Measurements from ENCODE around the gene KLK1. TPM values are rescaled to one million over a fixed set of nuclear protein-coding genes. Genes with fewer than 3 reads are reported as not detected.

The KLK1 gene
- polyA plus RNA-seq, 1 donor from 2014 or later = not detected

DNA sequence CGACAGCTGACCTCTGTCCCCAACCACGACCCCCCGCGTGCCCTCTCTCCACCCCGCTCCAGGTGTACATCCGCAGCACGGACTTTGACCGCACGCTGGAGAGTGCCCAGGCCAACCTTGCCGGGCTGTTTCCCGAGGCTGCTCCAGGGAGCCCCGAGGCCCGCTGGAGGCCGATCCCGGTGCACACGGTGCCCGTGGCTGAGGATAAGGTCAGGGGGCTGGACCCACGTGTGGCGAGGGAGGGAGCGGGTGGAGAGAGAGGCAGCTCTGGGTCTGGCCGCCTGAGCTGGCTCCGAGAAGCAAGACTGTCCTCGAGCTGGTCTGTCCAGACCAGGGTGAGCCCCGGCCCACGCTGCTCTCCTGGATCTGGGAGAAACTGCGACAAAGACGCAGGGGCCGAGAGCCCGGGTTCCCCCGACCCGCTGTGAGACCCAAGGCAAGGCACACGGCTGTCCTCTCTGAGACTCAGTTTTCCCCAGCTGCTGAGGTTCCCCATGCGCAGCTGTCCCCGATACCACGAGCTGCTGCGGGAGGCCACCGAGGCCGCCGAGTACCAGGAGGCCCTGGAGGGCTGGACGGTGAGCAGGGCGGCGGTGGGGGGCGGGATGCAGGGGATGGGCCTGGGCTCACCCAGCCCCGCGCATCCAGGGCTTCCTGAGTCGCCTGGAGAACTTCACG is 31.9 kb downstream of the KLK1 start:
- no peak for TF ChIP-seq EZH2 (IDR thresholded peaks at IDR 0.05; ENCODE audit: borderline replicate concordance, insufficient read depth, low read length, poor library complexity, severe bottlenecking)
- TF ChIP-seq MXI1 (conservative IDR thresholded peaks at IDR 0.05; ENCODE audit: poor library complexity, severe bottlenecking) = no peak

DNA sequence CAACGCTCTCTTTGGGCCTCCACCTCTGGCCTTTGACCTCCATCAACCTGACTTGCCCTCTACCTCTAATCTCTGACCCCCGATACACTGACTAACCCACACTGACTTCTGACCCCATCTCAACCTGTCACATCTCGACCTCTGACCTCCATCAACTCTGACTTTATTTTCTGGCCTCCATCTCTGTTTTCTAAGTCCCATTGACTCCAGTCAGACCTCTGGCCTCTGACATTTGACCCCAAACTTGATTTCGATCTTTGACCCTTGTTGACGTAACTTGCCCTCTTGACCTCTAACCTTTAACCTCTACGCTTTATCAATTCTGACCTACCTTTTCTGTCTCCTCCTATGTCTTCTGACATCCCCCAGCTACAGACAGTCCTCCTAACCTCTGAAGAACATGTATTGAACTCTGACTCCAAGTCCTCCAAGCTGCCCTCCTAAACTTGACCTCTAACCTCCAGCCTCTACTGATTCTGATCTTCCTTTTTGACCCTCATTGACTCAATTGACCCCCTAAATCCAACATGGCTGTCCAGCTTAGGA is 32.6 kb downstream of the KLK1 start:
- Histone ChIP-seq H3K9me2 (ENCODE audit: insufficient read depth, low read length) (no peaks in the 10 kb centered on the region), H3K27ac (ENCODE audit: low read length) (no peak overlapping the region), H3K27me3 (ENCODE audit: insufficient read depth, low read depth, low read length) (no peaks in the 10 kb centered on the region), H4K20me1 (ENCODE audit: insufficient read depth) (no peaks in the 10 kb centered on the region), H3K9me3 (ENCODE audit: low read length) (no peaks in the 10 kb centered on the region), H3K9ac (ENCODE audit: low read length) (no peak overlapping the region), H3K36me3 (ENCODE audit: insufficient read depth, low read length) (no peaks in the 10 kb centered on the region), H3K4me2 (ENCODE audit: low read length) (no peak overlapping the region), H2AFZ (ENCODE audit: low read depth, low read length) (no peak overlapping the region), H3F3A (ENCODE audit: insufficient read depth, low read length, poor library complexity, severe bottlenecking) (no peaks in the 10 kb centered on the region), H3K4me3 (ENCODE audit: low read length) (no peak overlapping the region), H3K79me2 (replicated peaks; ENCODE audit: insufficient read depth, low read length) (no peaks in the 10 kb centered on the region)
- TF ChIP-seq, protein P1, sequence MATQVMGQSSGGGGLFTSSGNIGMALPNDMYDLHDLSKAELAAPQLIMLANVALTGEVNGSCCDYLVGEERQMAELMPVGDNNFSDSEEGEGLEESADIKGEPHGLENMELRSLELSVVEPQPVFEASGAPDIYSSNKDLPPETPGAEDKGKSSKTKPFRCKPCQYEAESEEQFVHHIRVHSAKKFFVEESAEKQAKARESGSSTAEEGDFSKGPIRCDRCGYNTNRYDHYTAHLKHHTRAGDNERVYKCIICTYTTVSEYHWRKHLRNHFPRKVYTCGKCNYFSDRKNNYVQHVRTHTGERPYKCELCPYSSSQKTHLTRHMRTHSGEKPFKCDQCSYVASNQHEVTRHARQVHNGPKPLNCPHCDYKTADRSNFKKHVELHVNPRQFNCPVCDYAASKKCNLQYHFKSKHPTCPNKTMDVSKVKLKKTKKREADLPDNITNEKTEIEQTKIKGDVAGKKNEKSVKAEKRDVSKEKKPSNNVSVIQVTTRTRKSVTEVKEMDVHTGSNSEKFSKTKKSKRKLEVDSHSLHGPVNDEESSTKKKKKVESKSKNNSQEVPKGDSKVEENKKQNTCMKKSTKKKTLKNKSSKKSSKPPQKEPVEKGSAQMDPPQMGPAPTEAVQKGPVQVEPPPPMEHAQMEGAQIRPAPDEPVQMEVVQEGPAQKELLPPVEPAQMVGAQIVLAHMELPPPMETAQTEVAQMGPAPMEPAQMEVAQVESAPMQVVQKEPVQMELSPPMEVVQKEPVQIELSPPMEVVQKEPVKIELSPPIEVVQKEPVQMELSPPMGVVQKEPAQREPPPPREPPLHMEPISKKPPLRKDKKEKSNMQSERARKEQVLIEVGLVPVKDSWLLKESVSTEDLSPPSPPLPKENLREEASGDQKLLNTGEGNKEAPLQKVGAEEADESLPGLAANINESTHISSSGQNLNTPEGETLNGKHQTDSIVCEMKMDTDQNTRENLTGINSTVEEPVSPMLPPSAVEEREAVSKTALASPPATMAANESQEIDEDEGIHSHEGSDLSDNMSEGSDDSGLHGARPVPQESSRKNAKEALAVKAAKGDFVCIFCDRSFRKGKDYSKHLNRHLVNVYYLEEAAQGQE (IDR thresholded peaks at IDR 0.05; ENCODE audit: borderline replicate concordance) = no peak
- no peak for TF ChIP-seq EZH2 (IDR thresholded peaks at IDR 0.05; ENCODE audit: borderline replicate concordance, insufficient read depth, low read length, poor library complexity, severe bottlenecking)

More for the DNA sequence above, 31.9 kb downstream of the KLK1 start:
- Histone ChIP-seq H3K9me2 (ENCODE audit: insufficient read depth, low read length) (no peaks in the 10 kb centered on the region), H4K20me1 (ENCODE audit: insufficient read depth) (no peaks in the 10 kb centered on the region), H2AFZ (ENCODE audit: low read depth, low read length) (no peak overlapping the region), H3K9ac (ENCODE audit: low read length) (no peak overlapping the region), H3K36me3 (ENCODE audit: insufficient read depth, low read length) (no peaks in the 10 kb centered on the region), H3K27ac (ENCODE audit: low read length) (no peak overlapping the region), H3K79me2 (replicated peaks; ENCODE audit: insufficient read depth, low read length) (no peaks in the 10 kb centered on the region), H3K4me3 (ENCODE audit: low read length) (no peak overlapping the region), H3K9me3 (ENCODE audit: low read length) (no peaks in the 10 kb centered on the region), H3K4me2 (ENCODE audit: low read length) (no peak overlapping the region), H3K27me3 (ENCODE audit: insufficient read depth, low read depth, low read length) (no peaks in the 10 kb centered on the region), H3F3A (ENCODE audit: insufficient read depth, low read length, poor library complexity, severe bottlenecking) (no peaks in the 10 kb centered on the region)

DNA sequence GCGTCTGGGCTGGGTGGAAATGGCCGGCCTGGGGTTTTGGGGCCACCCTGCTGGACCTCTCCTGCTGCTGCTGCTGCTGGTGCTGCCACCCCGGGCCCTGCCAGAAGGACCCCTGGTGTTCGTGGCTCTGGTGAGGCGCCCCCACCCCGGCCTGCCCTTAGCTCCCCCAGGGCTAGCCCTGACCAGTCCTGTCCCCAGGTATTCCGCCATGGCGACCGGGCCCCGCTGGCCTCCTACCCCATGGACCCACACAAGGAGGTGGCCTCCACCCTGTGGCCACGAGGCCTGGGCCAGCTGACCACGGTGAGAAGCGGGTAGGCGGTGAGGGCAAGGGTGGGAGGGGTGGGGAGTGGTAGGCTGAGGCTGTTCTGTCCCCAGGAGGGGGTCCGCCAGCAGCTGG is 33.2 kb downstream of the KLK1 start, which contains the start of gene ACP4:
Gene ACP4, plus strand, starts transcription at position 20 of the 400 bp plus-strand sequence. Its CDS starts 0 bp downstream, at position 20.
- Histone ChIP-seq H3K79me2 (replicated peaks; ENCODE audit: insufficient read depth, low read length) (no peaks in the 10 kb centered on the region), H3K27me3 (ENCODE audit: insufficient read depth, low read depth, low read length) (no peaks in the 10 kb centered on the region), H3K4me2 (ENCODE audit: low read length) (no peak within 1 kb of the TSS), H3K36me3 (ENCODE audit: insufficient read depth, low read length) (no peaks in the 10 kb centered on the region), H3K27ac (ENCODE audit: low read length) (no peak within 1 kb of the TSS), H3K4me3 (ENCODE audit: low read length) (no peak within 1 kb of the TSS), H3F3A (ENCODE audit: insufficient read depth, low read length, poor library complexity, severe bottlenecking) (no peaks in the 10 kb centered on the region), H3K9me3 (ENCODE audit: low read length) (no peaks in the 10 kb centered on the region), H3K9me2 (ENCODE audit: insufficient read depth, low read length) (no peaks in the 10 kb centered on the region), H4K20me1 (ENCODE audit: insufficient read depth) (no peaks in the 10 kb centered on the region), H3K9ac (ENCODE audit: low read length) (no peak within 1 kb of the TSS), H2AFZ (ENCODE audit: low read depth, low read length) (no peak within 1 kb of the TSS)
- TF ChIP-seq SMC3 (conservative IDR thresholded peaks at IDR 0.05; ENCODE audit: poor library complexity) (no peak), CTCF (IDR thresholded peaks at IDR 0.05; ENCODE audit: poor library complexity, severe bottlenecking) (no peak), RAD21 (conservative IDR thresholded peaks at IDR 0.05) (no peak), EP300 (conservative IDR thresholded peaks at IDR 0.05; ENCODE audit: poor library complexity, severe bottlenecking) (no peak), POLR2AphosphoS5 (IDR thresholded peaks at IDR 0.05) (no peak), MXI1 (conservative IDR thresholded peaks at IDR 0.05; ENCODE audit: poor library complexity, severe bottlenecking) (no peak), EZH2 (IDR thresholded peaks at IDR 0.05; ENCODE audit: borderline replicate concordance, insufficient read depth, low read length, poor library complexity, severe bottlenecking) (no peak), TAF1 (IDR thresholded peaks at IDR 0.05; ENCODE audit: low read depth) (no peak)
- TF ChIP-seq, protein P1 (IDR thresholded peaks at IDR 0.05; ENCODE audit: borderline replicate concordance) = no peak

Data from neural cell (in vitro differentiated cells).